GM19438 (cell line): Measurements from ENCODE around the gene FAM217B.
A peak's percentile ranks its signal among the peaks of the same experiment; 100 is the strongest.
"Not testable (repeated sequence)": the region's sequence is repeated elsewhere in the genome, so short reads cannot be mapped to it uniquely, and the experiment has no call there.

ENCODE experiments used
- ATAC-seq: cut with Tn5 transposase; IDR thresholded peaks from one replicate; pipeline ENCODE4 v1.9.1; 2021; ENCODE audit warnings: low read depth; ENCODE audit not compliant: unreplicated experiment

The FAM217B gene

DNA sequence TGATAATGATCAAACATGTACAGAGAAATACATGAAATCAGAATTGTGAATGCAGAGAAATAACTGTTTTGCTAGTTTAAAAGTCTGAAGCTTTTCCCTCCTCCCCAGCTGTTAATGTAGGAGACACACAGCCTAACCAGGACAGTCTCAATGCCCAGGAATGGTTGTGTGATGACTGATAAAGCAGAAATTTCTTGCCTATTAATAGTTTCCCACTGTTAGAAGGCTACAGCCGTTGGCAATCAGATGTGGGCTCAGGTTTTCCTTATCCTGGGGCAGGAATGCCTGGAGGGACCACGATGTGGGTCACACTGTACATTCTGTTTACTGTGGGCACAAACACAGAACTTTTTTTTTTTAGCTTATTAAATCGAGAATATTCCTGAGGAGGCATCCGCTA is 2.0 kb upstream of the FAM217B start:
- no peak for ATAC-seq

DNA sequence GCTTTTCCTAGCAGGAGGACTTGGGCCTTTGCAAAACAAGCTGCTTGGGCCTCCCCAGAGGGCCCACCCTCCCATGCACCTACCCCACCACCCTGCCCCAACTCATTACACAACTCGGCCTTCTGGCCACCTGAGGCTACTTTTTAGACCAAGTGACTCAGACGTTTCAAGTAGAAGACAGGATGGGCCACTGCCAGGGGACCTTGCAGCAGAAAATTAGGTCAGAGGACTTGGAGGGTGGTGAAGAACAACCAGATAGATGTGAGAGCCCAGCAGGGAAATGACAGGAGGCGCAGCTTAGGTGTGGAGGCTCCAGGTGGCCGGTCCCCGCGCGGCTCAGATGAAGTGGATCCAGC is 1.5 kb upstream of the FAM217B start:
- ATAC-seq: no peak

DNA sequence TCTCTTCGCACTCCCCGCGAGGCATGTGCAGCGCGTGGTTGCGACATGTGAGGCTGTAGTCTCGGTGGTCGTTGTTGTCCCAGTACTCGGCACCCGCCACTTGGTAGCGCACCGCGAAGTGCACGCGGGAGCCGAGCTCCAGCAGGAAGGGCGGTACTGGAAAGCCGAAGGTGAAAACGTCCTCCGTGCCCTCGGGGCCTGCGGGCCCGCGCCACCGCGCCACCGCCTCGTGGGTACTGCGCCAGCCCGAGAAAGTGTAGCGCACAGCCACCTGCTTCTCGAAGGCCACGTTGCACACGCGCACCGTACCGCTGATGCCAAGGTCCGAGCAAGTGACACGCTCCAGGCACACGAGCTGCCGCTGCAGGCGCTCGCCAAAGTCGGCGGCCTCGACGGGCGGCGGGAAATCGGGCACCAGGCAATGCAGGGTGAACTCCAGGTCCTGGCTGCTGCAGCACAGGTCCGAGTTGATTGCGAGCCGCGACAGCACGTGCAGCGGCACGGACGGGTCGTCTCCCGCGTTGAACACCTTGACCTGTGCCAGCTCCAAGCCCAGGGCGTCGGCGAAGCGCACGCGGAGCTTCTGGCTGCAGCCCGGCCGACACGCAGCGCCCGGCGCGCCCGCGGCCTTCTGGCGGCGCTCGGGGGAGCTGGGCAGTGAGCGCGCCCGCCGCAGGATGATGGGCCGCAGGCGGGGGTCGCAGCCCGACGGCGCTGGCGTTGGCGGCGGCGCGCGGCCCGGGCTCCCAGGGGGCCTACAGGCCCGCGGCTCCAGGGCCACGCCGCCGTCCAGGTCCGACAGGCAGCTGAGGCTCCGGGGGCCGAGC is 924 bp upstream of the FAM217B start:
- no peak for ATAC-seq

DNA sequence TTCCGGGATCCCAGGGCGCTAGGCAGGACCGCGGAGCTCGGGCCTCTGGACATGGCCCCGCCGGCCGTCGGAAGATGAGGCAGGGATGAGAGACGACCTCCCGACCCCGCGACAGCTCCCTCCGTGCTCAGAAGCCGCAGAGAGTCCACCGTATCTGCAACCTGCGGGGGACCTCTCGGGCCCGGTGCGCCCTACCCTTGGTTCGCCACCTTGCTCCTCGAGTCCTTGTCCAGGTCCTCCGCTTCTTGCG is 385 bp upstream of the FAM217B start:
- ATAC-seq: peak; percentile 36

DNA sequence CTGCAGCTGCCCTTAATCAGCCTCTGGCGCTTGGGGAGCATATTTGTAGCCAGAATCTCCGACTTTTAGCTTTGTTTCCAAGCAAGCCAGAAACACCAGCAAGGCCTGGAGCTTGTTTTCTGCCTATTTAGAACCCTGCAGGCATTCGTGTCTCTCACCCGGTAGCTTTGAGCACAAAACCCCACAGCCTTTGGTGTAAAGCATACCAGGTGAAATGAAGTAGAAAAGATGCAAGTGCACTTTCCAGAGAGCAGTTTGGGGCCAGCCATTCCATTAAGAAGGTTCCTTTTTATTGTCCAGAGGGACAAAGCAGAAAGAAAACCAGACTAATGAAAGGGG is 736 bp downstream of the FAM217B start:
- peak; percentile 5 for ATAC-seq

DNA sequence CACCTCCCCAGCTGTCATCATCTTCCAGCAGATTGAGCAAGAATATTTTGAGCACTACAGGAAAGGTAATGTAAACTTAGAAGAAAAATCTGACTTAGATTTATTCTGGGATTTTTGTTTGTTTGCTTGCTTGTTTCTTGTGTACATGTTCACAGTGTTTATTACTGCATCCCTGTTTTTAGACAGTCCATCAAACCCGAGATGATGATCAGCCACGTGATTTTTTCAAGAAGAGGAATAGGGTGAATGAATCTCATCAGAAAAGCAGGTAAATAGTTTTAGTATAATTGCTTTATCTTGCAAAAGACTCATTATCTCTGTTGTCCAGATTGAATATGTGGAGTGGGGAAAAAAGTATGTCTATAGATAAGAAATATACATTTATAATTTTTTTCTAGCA is 2.1 kb downstream of the FAM217B start:
- no peak for ATAC-seq

DNA sequence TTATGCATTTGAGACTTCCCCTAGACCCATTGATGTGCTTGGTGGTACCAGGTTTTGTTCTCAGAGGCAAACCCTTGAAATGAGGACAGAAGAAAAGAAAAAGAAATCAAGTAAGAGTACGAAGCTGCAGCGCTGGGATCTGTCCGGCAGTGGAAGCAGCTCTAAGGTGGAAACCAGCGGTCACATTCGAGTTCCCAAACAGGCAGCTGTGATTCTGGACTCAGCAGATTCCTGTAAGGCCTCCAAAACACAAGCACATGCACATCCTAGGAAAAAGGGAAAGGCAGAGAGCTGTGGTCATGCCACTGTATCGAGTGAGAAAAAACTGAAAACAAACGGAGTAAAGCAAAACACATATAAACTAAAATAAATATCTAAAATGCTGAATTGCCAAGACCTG is 4.5 kb downstream of the FAM217B start:
- no peak for ATAC-seq

DNA sequence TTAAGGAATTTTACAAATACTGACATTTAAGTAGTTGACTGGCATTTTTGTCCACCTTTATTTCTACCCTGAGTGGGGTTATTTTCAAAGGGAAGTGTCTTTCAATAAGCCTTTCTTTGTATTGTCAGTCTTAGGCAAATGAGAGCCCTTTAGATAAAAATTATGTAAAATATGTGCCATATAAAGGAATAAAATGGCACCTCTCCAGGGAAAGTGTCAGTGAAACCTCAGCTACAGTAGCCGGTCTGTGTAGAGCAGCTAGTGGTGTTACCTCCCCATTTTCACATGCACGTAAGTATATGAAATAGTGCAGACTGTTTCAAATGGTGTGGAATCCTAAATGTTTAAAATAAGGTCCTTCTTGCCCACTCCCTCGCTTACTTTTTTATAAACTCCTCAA is 5.0 kb downstream of the FAM217B start:
- ATAC-seq: no peak

DNA sequence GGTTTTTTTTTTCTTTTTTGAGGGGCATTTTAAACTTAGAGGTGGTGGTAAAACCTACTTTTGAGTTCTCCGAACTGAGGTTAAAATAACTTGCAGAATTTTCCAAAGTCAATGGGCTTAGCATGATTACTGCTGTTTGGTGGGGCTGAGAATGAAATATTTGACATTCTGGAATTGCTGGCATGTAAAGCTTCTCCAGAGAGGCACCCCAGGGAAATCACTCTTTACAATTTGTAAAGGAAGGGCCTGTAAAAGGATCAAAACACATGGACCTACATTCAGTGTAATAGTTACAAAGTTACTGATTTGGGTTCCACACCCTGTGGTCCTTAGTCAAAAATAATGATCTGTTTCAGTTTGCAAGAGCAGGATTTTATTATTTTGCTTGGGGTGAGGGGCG is 5.5 kb downstream of the FAM217B start:
- ATAC-seq: no peak

DNA sequence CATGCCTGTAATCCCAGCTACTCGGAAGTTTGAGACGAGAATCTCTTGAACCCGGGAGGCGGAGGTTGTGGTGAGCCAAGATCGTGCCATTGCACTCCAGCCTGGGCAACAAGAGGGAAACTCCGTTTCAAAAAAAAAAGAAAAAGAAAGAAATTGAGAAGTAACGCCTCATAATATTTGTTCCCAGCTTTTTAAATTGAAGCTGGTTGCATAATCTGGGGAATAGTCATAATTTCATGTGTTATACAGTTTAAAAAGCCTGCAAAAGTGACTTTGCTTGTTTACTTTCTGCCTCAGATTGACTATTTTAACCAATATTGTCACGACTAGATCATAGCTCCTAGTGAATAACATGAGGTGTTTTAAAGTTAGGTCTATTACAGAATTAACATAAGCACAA is 7.2 kb downstream of the FAM217B start:
- ATAC-seq: no peak

DNA sequence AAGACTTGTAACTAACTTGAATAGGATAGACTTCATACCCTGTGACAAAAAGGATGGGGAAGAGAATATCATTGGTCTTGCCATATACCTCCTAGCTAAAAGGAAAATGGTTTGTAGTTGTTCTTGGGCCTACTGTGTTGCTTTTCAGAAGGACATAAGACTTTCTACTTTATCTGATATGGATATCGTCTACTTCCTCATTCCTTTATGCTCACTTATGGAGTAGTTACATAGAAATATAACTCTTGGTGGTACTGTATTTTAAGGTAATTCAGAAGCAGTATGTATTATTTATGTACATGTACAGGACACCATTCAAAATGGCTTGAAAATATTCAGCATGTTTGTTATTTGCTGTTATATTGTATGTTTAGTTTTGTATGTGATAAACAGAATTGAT is 8.0 kb downstream of the FAM217B start:
- no peak for ATAC-seq

DNA sequence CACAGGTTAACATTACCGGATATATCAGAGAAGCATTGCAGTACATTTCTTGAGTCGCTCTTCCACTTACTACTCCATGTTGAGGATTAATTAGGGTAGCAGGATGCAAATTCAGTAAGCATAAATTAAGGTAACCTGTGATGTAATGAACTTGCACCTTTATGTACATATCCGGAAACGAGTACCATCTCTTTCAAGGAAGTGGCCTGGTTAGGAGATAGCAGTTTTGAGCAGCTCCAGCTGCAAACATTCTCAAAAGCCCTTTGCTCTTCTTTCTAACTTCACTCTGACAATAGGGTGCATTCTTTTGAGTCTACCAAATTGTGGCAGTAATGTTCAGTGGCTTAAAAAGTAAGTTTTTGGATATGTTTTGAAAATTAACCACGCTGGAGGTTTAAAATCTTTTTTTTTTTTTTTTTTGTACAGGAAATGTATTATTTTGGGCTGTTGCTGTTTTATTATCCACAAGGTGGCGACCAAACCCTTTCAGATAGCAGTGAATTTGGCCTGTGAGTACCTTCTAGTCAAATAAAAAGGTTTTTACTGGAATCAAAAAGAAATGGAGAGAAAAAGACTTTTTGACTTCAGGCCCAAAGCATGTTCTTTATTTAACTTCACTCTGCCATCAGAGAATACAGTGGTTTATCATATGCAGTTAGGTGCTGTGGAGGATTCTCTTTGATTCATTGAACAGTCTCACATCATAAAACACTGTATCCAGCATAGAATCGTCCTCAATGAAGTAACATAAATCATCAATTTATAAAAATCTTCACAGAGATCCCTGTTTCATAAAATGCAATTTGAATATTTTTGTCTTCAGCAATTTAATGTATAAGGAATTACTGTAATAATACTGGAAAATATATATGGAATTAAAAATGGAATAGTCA is 8.9 kb downstream of the FAM217B start:
- ATAC-seq: peak; percentile 55

DNA sequence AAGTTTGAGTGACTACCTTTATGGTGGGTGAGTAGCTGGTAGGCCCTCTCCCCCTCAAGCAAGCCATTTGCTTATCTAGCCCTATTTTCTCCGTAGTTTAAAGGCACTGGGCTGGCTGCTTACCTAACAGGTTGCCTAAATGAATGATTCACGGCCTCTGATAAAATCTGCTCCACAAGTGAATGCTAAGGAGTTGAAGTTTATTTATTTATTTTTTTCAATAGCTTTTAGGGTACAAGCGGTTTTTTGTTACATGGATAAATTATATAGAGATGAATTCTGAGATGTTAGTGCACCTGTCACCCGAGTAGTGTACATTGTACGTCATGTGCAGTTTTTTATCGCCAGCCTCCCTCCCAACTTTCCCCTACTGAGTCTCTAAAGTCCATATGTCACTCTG is 9.7 kb downstream of the FAM217B start:
- no peak for ATAC-seq

DNA sequence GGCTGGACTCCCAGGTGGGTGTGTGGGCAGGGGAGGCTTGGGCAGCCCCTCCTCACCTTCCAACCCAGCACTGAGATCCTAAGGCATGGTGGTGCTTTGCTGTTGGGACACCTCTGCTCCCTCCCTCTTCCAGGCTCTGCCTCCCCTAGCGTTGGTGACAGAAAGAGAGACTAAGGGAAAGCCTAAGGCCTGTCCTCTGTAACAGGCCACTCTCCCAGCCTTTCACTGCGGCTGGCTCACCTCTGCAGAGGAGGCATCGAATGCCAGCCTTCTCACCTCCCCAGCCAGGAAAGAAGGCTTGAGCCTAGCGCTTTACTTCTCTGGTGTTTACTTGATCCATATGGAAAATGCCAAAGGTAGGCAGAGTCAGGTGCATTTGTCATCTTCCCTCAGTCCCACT is 14.5 kb downstream of the FAM217B start:
- ATAC-seq: no peak

DNA sequence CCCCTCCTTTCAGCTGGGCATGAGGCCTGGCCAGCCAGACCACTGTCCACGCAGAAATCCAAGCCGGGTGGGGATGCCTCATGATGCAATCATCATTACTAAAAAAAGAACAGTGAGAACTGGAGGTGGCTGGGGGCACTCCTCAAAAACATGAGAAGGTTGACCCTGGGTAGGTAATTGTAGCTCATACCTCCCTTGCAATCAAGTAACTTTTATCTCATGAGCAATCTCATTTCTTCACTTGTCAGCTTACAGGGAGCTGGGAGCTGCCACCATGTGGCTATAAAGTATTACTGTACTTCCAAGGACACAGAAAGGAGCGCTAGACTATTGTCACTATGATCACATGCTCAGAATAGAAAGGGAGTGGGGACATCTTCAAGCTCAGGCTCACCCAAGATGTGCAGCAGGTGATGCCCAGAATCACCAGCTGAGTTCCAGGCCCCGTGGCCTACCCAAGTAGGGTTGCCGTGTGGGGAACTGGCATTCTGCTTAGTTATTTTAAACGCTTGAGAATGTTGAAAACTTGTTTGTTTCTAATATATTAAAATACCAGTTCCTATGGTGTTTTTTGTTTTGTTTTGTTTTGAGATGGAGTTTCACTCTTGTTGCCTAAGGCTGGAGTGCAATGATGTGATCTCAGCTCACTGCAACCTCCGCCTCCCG is 15.1 kb downstream of the FAM217B start:
- no peak for ATAC-seq

DNA sequence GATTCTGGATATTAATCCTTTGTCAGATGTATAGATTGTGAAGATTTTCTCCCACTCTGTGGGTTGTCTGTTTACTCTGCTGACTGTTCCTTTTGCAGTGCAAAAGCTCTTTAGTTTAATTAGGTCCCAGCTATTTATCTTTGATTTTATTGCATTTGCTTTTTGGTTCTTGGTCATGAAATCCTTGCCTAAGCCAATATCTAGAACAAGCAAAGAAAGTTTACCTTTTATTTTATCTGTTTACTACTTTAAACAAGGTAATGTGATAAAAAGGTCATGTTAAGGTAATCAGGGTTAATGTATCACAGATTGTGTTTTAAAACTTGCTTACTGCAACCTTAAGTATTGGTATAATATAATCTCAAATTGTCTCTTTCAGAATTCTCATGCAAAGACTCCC is 17.4 kb downstream of the FAM217B start:
- not testable (repeated sequence) for ATAC-seq

DNA sequence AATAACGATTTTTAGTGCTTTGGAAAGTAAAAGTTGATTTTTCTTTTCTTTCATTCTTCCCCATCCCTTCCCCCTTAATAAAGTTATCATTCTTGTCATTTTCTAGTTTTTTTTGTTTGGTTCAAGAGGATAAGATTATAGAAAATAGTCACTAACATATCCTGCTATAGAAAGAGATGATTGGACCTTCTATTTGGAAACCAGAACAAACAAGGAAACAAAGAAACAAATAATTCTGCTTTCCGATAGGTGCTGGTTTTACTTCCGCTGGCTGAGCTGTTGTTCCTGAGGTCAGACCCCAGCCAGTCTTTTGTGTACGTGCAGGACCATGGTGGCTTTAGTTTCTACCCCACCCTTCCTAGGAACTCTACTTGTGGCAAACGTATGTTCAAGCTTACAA is 17.9 kb downstream of the FAM217B start, which contains the start of gene CDH26:
Gene CDH26, plus strand, starts transcription at position 301 of the 400 bp plus-strand sequence. CDS start 304 bp downstream, outside the sequence.
- ATAC-seq: no peak

DNA sequence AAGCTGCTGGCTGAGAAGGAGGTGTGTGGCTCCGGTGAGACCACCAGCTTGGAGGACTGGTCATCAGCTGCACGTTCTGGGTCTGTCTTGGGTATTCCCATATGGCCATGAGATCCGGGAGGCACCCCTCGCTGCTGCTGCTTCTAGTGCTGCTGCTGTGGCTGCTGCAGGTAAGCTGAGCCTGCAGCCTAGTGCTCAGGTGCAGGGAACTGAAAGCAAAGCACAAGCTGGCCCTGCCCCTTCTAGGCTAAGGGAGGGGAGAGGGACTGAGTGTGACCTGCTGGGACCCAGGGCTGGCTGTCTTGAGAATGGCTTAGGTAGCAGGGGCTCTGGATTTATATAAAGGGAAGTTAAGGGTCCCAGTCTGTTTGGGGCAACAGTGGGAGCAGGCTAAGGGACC is 18.4 kb downstream of the FAM217B start:
- no peak for ATAC-seq

DNA sequence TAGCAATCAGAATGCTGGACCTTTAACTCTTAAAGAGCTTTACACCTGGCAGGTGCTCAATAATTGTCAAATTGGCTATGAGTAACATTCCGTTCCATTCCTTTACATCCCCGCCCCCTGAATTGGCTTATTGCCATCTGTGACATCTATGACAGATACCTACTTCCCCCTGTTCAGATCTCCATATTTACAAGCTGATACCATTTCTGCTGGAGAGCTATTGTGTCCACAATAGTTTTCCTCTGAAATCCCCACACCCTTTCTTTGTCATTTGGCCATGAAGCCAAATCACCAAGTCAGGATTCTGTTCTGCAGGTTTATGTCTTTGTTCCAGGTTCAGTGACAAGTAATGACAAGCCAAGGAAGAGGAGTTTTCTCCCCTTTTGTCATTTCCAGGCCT is 21.2 kb downstream of the FAM217B start:
- no peak for ATAC-seq

DNA sequence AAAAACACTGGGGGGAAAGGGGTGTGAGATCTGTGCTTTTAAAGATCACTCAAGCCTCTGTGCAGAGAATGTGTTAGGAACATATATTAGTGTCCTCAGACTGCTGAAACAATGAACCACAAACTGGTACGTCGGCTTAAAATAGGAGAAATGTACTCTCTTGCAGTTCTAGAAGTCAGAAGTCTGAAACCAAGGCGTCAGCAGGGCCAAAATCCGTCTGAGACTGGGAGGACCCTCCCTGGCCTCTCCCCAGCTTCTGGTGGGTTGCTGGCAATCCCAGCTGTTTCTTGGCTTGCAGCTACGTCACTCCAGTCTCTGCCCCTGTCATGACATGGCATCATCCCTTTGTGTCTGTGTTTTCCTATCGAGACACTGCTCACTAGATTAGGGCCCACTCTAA is 22.0 kb downstream of the FAM217B start:
- no peak for ATAC-seq

DNA sequence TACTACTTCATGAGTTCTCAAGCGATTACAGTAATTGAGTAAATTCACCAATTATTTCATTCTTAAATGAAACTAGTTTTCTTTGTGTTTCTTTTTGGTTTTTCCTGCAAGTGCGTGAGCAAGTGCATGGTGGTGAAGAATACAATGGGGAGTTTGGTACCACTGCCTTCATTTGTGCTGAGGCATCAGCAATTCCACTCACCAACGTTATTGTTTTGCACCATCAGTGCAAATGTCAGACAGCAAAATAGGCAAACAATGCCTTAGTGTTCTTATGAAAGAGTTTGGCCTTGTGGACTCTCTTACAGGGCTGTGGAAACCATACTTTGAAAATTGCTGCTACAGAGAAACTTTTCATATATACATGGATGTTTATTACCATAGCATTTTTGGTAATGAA is 26.2 kb downstream of the FAM217B start:
- ATAC-seq: no peak

DNA sequence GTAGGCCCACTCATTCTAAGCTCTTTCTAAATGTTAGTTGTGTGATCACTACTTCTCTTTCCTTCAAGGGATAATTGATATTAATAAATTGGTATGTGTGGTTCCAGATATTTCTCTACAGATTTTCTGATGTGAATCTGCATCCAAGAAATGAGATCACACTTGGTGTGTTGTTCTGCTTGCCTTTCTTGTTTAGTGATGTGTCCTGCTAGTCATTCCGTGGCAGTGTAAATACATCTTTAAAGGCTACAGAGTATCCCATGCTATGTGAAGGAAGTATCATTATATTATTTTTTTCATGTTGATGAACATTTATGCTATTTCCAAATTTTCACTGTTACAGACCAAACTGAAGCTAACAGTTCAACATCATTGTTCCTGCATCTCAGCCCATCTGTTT is 31.2 kb downstream of the FAM217B start:
- no peak for ATAC-seq
